HG03039 (cell line): Measurements from ENCODE around the gene C9.
"Not testable (repeated sequence)": the region's sequence is repeated elsewhere in the genome, so short reads cannot be mapped to it uniquely, and the experiment has no call there.

Source experiments
- ATAC-seq: cut with Tn5 transposase; IDR thresholded peaks from one replicate; pipeline ENCODE4 v1.9.1; 2021; ENCODE audit warnings: mild to moderate bottlenecking, moderate library complexity; ENCODE audit not compliant: unreplicated experiment

The C9 gene

DNA sequence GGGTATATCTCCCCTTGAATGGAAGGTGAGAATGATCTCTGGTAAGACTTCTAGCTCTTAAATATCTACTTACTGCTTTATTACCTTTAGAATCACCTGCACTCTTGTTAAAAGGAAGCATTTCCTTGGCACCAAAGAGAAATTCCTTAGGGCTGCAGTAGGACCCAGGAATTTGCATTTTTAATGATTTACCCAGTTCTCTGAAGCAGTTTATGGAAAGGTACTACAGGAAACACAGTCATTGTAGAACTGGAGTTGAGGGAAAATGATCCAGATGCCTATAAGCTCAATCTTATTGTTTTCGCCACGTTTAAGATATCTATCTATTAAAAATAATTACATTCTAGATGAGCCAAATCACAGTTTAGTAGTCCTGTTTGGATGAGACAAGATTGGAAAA lies 9.5 kb upstream of the C9 start:
- no peak for ATAC-seq

DNA sequence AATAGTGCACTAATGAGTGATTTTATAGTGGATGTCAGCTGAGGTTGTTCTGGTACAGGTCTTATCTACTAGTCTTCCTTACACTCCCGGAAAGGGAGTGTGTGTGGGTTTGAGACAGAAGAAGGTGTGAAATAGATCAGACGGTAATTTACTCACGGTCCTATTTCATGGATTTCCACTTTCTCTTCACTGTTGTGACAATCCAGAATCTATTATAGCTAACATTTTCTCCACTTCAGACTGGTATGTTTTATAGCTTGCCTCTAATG lies 7.0 kb upstream of the C9 start:
- ATAC-seq: no peak

DNA sequence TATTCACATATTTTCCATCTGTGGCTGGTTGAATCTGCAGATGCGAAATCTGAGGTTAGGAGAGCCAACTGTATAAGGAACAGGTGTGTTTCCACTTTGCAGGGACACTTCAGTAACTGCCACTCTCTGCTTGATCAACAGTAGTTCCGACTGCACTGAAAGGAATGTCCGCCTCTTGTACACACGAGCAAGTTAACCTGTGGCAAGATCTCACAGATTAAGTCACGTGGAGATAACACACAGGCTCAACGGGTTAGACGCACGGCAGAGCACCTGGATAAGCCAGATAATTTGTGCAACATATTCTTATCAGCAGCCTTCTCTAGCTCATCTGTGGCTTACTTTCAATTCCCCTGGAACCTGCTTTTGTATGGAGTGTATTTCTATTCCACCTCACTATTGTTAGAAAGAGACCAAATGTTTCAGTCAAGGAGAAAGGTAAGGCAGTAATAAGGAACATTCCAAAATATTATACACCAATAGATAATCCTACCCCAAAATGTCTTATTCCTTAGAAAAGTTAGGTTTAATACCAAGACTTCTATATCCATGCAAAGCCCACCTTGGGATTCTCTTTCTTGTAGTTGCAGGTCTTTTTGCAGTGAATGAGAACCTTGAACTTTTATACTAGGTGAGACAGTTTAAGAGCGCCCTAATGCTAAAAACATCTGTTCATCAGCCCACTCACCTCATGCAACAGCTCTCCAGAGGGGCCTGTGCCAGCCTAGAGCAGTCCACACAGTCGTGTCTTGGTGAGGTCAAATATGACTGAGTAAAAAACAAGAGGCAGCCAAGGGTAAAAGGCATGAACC lies 6.5 kb upstream of the C9 start:
- no peak for ATAC-seq

DNA sequence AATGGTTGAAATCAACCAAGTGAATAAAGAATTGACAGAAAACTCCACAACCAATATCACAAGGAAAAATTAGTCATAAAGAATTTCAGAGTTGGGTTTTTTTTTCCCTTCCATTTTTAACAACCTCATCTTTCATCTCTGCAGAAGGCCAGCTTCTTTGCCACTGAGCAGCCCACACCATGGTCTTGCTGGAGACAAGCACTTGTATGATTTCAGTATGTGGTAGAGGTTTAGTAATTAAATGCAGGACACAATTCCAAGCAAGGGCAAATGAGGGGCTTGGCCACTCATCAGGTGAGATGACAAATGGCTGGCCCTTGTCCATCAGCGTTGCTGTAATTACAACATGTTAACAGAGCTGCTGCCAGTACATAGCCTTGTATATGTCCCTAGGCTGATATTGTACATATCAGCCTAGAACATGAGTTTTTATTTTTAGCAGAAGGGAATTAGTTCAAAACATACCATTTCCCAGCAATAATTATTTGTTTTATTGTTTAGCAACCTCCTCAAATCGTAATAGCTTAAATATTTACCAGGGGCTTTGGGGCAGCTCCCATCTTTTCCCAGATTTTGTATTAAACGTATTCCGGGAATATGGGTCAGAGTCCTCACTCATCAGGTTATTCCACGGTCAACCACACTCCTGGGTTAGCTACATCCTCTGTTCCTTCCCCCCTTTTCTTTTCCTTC lies 5.0 kb upstream of the C9 start:
- no peak for ATAC-seq

DNA sequence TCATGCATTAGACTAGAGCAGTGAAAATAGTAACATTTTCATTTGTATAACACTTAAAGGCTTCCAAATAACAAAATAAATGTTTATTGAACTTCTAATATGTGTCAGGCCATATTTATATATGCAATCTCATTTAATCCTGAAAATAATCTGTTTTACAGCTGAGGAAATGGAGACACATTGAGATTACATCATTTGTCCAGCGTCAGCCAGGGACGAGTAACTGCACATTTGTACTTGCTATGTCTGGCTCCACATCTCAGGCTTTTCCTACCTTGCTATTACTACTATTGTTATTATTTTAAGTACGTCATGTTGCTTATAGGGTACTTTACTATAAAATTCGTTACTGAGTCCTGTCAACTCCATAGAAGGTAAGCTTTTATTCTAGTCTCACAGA lies 3.8 kb upstream of the C9 start:
- no peak for ATAC-seq

DNA sequence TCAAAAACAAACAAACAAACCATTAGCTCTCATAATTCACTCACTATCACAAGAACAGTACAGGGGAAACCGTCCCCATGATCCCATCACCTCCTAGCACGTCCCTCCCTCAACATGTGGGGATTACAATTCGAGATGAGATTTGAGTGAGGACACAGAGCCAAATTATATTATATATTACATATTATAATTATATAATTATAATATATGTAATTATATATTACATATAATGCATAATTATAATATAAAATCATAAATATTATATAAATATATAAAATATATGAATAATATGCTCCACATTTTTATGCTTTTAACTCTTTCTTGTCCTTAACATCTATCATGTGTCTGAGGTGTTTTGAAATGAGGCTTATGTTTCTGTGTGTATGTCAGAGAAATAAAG lies 3.4 kb upstream of the C9 start:
- ATAC-seq: no peak

DNA sequence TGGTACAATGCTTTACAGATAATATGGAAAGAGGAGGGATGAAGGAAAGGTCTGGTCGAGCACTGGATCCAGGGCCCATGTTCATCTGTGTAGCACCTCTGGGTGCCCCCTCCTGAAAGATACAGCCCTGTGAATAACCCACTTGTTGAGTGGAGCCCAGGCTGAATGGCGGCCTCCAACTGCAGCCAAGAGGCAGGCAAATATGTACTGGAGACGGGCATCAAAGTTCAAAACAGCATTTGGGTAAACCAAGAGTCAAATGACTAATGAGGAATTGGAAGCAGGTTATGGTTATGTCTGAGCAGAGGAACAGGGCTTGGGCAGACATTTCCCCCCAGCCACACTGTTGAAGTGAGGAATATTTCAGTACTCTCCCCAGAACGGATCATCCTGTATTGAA lies 1.1 kb downstream of the C9 start:
- ATAC-seq: no peak

DNA sequence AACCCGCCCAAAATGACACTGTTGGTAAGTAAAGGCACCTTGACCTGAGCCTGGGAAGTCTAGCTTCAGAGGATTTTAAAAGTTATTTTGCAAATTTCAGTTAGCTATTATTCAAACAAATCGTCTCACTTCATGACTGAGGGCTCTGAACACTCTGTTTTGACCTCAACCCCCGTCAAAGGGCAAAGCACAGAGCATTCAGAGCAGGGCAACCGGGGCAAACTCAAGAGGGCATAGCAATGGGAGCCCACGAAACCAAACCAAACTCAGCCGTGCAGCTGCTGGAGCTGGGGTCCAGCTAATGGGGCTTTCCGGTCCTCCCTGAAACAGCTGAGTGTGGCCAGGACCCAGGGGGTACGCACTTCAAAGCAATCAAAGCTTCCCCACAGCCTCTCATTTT lies 1.6 kb downstream of the C9 start:
- ATAC-seq: no peak

DNA sequence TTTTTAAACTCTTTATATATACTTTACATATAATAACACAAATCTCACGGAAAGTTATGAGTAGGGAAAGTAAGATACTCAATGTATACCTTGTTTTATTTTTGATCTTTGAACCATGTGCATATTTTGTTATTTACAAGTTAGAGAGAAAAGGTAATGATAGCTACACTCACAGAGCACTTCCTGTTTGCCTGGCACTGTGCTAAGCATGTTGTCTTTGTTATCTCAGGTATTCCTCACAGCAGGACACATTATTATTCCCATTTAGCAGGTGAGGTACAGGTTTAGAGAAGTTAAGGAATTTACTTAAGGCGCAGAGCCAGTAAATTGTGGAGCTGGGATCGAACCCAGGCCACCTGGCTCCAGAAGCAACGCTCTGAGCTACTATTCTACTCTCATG lies 3.0 kb downstream of the C9 start:
- ATAC-seq: no peak

DNA sequence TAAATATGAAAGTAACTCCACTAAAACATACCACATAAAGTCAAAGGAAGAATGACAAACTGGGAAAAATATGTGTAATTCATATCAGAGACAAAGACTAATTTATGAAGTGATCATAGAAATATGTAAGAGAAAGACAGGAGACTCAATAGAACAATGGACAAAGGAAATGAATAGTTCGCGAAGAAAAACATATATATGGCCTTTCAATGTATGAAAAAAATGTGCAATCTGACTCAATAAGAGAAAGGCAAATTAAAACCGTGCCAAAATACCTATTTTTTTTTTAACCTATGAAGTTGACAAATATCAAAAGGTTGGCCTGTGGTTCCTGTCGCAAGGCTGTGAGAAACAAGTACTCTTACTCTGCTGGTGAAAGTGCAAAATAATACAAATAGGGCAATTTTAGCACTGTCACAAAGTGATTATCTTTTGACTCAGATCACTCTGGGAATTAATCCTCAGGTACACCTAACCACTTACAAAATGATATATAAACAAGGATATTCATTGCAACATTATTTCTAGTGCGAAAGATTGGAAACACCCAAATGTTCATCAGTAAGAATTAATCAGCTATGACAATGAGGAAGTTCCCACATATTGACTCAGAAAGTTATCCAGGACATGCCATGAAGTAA lies 3.7 kb downstream of the C9 start:
- ATAC-seq: no peak

DNA sequence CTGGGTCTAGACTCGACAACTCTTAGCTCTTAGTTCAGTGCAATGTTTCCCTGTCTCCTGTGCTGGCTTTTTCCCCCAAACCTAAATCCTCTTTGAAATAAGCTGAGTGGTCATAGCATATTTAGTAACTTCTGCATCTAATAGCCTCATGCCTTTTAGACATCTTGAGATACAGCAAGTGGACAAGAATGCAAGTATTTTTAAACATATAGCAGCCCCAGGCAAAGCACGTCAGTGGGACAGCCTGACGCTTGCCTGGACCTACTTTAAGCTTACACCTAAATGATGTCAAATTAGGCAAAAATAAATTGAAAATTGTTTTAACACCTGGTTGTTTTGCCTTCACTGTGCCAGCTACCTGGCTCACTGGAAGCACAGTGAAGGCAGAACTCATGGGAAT lies 8.0 kb downstream of the C9 start:
- ATAC-seq: no peak

DNA sequence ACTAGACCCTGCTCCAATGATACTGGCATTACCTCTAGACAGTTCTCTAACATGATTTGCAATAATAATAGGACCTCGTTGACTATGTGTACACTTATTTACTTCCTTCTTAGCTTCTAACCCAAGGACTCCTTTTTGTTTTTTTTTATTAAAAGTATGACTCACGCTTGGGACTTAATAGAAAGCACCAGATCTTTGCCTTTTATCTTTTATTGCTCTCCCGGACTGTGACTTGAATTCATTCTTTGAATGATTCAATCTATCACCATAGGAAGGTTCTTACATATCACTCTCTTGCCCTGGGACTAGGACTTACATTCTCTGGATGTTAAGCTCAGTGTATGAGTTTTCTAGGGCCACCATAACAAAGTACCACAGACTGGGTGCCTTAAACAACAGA lies 9.0 kb downstream of the C9 start:
- no peak for ATAC-seq

DNA sequence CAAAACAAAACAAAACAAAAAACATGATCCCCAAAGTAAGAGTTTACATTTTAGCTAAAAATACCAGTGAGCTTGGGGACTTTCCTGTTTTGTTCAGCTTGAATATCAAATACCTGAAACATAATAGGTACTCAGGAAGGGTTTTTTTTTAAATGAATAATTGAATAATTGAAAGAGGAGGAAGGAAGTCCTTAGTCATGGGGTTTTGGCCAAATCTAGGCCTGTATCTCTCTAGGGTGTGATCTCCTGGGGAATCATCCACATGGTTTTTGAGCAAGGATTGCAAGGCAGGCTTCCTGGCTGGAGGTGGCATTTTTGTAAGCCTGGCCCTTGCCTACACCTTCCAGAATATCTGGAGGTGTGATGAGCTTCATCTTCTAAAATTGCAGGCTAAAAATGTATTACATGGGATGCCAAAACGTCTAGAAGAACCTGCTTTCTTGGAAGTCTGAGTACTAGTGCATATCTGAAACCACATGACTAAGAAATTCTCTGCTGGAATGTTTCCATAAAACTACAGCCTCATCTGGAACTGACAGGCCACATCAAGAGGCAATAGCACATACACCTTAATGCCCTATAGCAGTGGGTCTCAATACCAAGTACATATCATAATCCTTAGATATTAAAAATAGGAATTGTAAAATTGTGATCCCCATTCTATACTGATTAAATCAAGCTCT lies 10.4 kb downstream of the C9 start:
- ATAC-seq: no peak

DNA sequence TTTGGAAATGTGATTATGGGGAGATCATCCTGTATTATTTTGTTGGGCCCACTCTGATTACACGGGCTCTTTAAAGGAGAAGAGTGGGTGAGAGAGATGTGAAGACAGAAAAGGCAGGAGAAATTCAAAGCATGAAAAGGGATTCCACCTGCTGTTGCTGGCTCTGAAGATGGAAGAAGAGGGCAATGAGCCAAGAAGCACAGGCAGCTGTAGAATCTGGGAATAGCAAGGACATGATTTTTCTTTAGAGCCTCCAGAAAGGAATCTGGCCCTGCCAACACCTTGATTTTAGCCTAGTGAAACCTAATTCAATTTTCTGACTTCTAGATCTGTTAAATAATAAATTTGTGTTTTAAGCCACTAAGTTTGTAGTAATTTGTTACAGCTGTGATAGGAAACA lies 11.3 kb downstream of the C9 start:
- no peak for ATAC-seq

DNA sequence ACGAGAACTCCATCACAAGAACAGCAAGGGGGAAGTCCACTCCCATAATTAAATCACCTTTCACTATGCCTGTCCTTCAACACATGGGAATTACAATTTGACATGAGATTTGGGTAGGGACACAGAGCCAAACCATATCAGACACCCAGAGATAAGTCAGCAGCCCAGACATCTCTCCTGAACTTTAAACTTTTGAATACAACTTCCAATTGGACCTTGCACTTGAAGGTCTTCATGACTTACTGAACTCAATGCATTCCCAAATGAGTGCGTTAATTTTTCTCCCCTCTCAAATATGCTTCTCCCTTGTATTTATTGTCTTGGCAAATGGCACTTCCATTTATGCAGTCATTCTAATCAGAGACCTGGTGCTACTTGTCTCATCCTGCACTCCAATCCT lies 12.1 kb downstream of the C9 start:
- no peak for ATAC-seq

DNA sequence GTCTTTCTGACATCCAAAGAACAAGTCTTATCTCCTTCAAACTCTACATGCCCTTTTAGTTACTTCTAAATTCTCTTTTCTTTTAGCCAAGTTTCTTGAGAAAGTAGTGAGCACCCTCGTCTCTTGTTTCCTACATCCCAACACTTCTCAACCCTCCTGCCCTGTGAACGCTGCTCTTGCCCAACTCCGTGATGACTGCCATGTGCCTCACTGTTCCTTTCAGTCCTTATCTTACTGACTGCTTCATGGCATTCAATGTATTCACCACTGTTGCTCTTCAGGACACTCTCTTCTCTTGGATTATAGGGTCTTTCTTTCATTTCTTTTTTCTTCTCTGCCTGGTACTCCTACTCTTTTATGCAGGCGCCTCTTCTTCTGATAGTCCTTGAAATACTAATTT lies 14.8 kb downstream of the C9 start:
- no peak for ATAC-seq

DNA sequence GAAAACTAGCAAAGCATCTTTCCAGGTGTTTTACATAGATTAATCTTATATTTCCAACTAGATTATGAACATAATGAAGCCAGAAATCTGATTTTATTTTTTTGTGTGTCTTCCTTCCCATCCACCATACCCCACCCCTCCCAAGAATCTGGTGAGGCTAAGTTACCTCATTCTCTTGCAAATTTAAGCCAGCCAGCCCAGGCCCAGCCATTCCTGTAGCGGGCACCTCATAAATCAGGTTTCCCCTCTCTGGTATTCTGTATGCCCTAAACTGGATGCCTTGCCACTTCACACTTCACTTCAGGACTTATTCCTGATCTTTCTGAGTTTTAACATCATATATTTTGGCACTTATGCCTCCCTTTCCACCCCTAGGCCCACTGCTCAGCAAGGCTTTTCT lies 21.8 kb downstream of the C9 start:
- no peak for ATAC-seq

DNA sequence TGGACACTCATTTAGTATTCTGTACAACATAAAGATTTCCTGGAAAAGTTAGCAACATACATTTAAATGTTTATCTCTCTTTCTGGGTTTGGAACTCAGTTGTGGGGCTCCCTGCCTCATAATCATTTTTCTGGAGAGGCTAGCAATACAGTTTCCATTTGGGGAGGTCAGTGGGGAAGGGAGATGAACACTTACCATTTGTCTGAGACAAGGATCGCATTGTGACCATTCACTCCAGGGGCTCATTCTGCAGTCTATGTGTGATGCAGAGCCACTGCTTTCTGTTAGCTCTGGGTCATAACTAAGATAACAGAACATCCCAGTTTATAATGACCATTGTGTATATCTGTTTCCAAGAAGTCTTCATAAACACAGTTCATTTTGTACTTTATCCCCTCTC lies 22.4 kb downstream of the C9 start:
- no peak for ATAC-seq

DNA sequence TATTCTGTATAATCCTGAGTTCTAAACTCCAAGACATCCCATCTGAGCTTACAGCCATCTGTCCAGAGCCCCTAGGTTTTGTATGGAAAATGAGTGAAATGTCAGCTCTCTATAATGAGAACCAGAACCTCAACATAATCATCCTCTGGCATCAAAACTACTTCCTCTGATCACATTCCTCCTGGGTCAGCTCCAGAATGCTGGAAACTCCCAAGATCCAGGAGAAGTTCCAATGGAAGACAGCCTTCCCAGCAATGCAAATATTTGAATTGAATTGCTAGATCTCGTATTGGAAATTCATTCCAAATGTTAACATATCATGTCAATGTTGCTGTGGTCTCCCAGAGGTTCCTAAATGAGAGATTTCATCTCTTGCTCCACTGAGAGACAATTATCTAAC lies 23.8 kb downstream of the C9 start:
- ATAC-seq: no peak

DNA sequence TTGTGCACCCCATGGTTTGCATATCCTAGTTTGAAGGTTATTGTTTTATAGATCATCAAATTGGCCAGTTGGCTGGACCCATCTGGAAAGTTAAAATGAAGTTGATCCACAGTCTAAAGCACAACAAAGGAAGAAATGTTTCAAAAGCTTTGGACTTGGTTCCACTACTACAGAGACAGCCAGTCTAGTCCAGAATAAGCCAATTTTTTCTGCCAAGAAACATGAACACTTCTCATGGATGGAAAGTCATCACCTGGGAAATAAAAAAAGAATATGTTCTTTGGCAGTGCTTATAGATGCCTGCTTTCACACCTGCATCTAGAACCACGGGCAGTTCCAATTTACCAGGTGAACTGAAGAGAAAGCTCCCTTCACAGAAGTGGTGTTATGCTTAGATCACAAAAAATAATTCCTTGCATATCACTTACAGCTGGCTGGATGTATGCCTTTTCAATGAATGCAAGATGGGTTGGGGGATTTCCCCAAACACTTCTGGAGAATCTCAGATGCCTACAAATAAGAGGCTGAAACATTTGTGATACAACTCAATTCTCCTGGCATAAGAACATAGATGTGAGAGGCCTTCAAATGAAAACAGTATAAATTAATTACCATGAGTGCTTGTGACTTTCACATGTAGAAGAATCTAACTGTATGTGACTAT lies 26.9 kb downstream of the C9 start:
- no peak for ATAC-seq

DNA sequence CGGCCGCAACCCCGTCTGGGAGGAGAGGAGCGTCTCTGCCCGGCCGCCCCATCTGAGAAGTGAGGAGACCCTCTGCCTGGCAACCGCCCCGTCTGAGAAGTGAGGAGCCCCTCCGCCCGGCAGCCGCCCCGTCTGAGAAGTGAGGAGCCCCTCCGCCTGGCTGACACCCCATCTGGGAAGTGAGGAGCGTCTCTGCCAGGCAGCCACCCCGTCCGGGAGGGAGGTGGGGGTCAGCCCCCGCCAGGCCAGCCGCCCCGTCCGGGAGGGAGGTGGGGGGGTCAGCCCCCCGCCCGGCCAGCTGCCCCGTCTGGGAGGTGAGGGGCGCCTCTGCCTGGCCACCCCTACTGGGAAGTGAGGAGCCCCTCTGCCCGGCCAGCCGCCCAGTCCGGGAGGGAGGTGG lies 30.0 kb downstream of the C9 start:
- ATAC-seq: not testable (repeated sequence)
